GM10248 (cell line): ENCODE measurements around the gene MAP3K10.

Experiments used
- CTCF ChIA-PET: fragments of 300-600 bp; sonication (Branson Sonifier 250); formaldehyde crosslinking; extraction: SDS; loops from one replicate; lab custom pipeline; 2021; ENCODE audit warnings: antibody characterized with exemption; lab: Yijun Ruan, JAX
- POLR2A ChIA-PET: fragments of 350-650 bp; sonication (Branson Sonifier 250); formaldehyde crosslinking; extraction: SDS; loops from one replicate; lab custom pipeline; 2020; ENCODE audit warnings: antibody characterized with exemption; lab: Yijun Ruan, JAX
- DNase-seq: peaks from one replicate; pipeline ENCODE4 v3.0.0; 2012; ENCODE audit errors: extremely low spot score
- CTCF ChIP-seq: IDR thresholded peaks from 2 replicates; pipeline ENCODE4 v1.5.1; 2012; ENCODE audit warnings: mild to moderate bottlenecking, low read depth; ENCODE audit errors: extremely low read depth, missing control alignments, control extremely low read depth

Gene MAP3K10

DNA sequence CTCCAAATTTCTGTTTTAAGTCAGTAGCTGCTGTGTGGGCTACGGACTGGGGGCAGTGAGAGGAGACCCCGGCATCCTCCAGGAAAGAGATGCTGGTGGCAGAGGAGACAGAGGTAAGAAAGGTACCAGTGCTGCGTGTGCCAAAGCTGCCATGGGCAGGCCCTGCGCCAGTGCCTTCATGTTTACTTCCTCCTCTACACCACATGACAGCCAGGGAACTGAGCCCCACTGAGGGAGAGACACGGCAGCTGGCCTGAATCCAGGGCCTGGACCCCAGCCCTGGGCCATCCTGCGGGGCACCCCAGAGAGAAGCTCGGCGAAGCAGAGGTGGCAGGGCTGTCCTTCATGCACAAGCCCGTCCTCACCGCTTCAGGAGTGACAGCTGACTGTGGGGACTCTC lies 58.0 kb downstream of the MAP3K10 start:
- DNase-seq, result no peak
- POLR2A ChIA-PET, result no interaction called here
- TF ChIP-seq CTCF, result no peak

GRCh38 chr19:40249781-40250180 lies 58.6 kb downstream of the MAP3K10 start:
- DNase-seq, result no peak
- CTCF ChIA-PET, result interaction anchor here (1.4 kb wide), 1 partner anchor 13 kb away, joined by 3 read pairs; no protein-coding TSS in a partner anchor
- POLR2A ChIA-PET, result no interaction called here
- no peak for TF ChIP-seq CTCF

More for the DNA sequence above, 58.0 kb downstream of the MAP3K10 start:
- CTCF ChIA-PET, result interaction anchor here (1.2 to 1.4 kb wide), 2 partner anchors 14 to 215 kb away, joined by 3 read pairs; no protein-coding TSS in a partner anchor

DNA sequence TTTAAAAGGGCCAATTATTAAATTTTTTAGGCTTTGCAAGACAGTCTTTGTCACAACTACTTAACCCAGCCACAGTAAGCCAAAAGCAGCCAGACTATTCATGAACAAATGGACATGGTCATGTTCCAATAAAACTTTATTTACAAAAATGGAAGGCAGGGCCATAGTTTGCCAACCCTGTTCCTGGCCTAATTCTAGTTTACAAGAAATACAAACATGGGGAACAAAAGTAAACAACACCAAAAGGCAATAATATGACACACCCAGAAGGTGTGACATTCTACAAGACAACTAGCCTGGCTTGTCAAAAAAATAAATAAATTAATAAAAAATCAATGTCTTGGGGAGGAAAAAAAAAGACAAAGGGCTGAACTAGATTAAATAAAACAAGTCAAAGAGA lies 60.0 kb downstream of the MAP3K10 start:
- CTCF ChIA-PET, result no interaction called here

DNA sequence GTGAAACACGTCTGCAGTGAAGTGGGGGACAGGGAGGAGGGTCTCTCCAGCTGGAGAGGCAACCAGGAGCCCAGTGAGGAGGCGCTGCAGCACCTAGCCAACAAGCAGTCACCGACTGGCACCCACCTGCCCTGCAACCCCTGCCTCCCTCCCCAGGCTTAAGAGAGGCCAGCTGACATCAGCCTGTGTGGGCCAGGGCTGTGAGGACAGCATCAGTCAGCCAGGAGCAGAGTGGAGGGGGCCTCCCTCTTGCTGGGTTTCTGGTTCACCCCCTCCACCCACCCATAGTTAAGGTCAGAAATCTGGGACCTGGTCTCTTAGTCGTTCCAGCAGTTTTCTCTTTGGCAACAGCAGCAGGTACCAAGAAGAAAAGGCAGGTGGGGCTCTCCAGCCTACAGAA lies 60.8 kb downstream of the MAP3K10 start:
- ChIA-PET POLR2A (no interaction called here), CTCF (interaction anchor here (1.2 to 1.6 kb wide), 2 partner anchors 20 to 25 kb away, joined by 3 to 4 read pairs; no protein-coding TSS in a partner anchor)
- no peak for TF ChIP-seq CTCF
- no peak for DNase-seq

More for the DNA sequence above, 60.0 kb downstream of the MAP3K10 start:
- DNase-seq, result no peak
- POLR2A ChIA-PET, result no interaction called here
- TF ChIP-seq CTCF, result no peak

DNA sequence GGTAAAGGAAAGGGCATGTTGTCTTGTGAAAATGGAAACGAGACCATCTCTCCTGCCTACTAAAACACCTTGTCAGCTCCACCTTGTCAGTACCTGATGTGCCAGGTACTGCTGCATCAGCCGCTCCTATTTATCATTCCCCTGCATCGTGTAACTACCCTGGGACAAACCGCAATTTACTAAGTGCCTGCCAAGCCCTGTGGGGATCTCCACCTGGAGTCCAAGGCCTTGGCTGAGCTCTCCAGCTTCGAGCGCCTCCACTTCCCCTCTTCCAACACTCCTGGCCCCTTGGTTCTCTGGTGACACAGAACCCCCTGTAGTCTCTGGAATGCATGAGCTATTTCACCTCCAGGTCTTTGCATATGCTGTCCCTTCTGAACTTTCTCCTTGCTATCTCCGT lies 61.2 kb downstream of the MAP3K10 start:
- DNase-seq, result no peak
- POLR2A ChIA-PET, result no interaction called here
- TF ChIP-seq CTCF, result no peak
- CTCF ChIA-PET, result interaction anchor here (1.2 to 1.6 kb wide), 2 partner anchors 21 to 25 kb away, joined by 3 to 4 read pairs; no protein-coding TSS in a partner anchor

GRCh38 chr19:40253611-40254092 lies 62.4 kb downstream of the MAP3K10 start:
- no peak for DNase-seq
- TF ChIP-seq CTCF, result no peak
- POLR2A ChIA-PET, result no interaction called here
- CTCF ChIA-PET, result interaction anchor here (1.6 to 1.9 kb wide), 2 partner anchors 24 to 52 kb away, joined by 4 read pairs; no protein-coding TSS in a partner anchor
